K562 treated with DMSO at 1 percent for 12 hours (cell line): ENCODE results near the gene DUSP18. TPM values are rescaled to one million over a fixed set of nuclear protein-coding genes. Genes with fewer than 3 reads are reported as not detected.

Experiments
- total RNA-seq: library from RNA; unstranded; fragments of 300-600 nt; gene quantifications from 2 replicates; pipeline ENCODE4 v1.2.3, GENCODE V29; 2022; ENCODE audit not compliant: insufficient read depth

DUSP18 gene
- total RNA-seq: 1.3 and 3.8 TPM in 2 replicates

GRCh38 chr22:30667494-30668385 lies at the start of gene DUSP18:
Gene DUSP18 (minus strand): TSS chr22:30667875. CDS start chr22:30664003, 3,872 bp downstream.

GRCh38 chr22:30694640-30695350 lies 27.1 kb upstream of the DUSP18 start, which contains the start of gene OSBP2:
Gene OSBP2 (plus strand): TSS chr22:30694874. CDS start chr22:30694910, 36 bp downstream.

DNA sequence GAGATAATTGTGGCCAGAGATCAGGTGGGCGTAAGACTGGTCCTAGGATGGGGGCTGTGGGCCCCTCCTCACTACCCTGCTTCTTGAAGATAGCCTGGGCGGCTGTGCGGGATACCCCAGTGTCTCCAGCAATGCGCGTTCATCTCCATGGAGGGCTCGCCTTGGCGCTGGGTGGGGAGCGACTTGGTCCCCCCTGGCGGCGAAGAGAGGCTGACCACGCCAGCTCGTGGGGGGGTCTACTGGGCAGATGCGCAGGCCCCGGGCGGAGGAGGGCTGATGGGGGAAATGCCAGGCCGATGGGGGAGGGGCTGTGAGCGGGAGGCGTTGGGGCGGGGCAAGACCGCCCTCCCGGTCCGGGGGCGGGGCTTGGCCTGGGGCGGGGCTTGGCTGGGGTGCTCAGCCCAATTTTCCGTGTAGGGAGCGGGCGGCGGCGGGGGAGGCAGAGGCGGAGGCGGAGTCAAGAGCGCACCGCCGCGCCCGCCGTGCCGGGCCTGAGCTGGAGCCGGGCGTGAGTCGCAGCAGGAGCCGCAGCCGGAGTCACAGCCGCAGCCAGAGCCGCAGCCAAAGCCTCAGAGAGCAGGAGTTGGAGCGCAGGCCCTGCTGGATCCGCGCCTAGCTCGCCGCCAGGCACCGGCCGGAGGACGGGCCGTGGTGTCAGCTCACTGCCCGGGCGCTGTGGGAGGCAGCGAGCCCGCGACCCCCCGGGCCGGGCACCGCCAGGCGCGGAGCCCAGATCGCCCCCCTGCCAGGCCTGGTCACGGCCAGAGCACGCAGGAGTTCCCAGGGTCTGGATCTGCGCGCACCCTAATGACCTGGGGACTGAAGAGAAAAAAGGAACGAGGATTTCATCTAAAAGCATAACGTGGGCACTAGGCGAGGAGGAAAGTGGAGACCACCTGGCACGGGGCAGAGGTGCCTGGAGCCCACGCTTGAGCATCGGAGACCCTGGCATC lies 32.1 kb downstream of the DUSP18 start, which contains the start of gene SLC35E4:
Gene SLC35E4, plus strand, starts transcription at position 509 of the 953 bp plus-strand sequence. CDS start 670 bp downstream, outside the sequence.

Other genes starting within 250 kb of the DUSP18 start
- 35.8 and 45.6 TPM in 2 replicates for gene MTFP1, start 242.1 kb downstream of the DUSP18 start, total RNA-seq
- gene SEC14L3, start 195.9 kb downstream of the DUSP18 start, total RNA-seq: not detected in 2 replicates
- not detected in 2 replicates for gene SEC14L4, start 162.2 kb downstream of the DUSP18 start, total RNA-seq
- 0.53 and 1.8 TPM in 2 replicates for gene SEC14L6, start 121.1 kb downstream of the DUSP18 start, total RNA-seq
- gene GAL3ST1, start 93.2 kb downstream of the DUSP18 start, total RNA-seq: 4.3 and 8.9 TPM in 2 replicates
- 31.6 and 45.9 TPM in 2 replicates for gene PES1, start 76.0 kb downstream of the DUSP18 start, total RNA-seq
- gene TCN2, start 60.7 kb downstream of the DUSP18 start, total RNA-seq: 3.8 and 4.0 TPM in 2 replicates
- gene SLC35E4, start 32.1 kb downstream of the DUSP18 start, total RNA-seq: 3.0 and 4.0 TPM in 2 replicates
- 9.7 and 18.4 TPM in 2 replicates for gene OSBP2, start 27.0 kb upstream of the DUSP18 start, total RNA-seq